ENCODE data around the gene CST1. TPM values are rescaled to one million over a fixed set of nuclear protein-coding genes. Genes with fewer than 3 reads are reported as not detected.

CST1 gene
- total RNA-seq, 1 donor from 2014 or later, result not detected

DNA sequence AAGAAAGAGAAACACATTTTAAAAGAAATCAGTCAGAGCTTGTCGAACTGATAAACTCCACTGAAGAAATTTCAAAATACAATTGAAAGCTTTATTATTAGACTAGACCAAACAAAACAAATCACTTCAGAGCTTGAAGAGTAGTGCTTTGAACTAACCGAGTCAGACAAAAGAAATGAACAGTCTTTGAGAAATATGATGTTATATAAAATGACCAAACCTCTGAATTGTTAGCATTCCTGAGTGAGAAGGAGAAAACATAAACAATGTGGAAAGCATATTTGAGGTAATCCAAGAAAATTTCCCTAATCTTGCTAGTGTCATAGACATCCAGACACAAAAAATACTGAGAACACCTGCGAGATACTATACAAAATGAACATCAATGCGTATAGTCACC lies 48.7 kb downstream of the CST1 start:
- Histone ChIP-seq H3K4me3 (no peak overlapping the region), H3K27ac (no peak overlapping the region), H3K9me3 (no peaks in the 10 kb centered on the region), H3K4me1 (no peaks in the 10 kb centered on the region), H3K27me3 (no peaks in the 10 kb centered on the region), H3K36me3 (no peaks in the 10 kb centered on the region)
- TF ChIP-seq, protein P1, sequence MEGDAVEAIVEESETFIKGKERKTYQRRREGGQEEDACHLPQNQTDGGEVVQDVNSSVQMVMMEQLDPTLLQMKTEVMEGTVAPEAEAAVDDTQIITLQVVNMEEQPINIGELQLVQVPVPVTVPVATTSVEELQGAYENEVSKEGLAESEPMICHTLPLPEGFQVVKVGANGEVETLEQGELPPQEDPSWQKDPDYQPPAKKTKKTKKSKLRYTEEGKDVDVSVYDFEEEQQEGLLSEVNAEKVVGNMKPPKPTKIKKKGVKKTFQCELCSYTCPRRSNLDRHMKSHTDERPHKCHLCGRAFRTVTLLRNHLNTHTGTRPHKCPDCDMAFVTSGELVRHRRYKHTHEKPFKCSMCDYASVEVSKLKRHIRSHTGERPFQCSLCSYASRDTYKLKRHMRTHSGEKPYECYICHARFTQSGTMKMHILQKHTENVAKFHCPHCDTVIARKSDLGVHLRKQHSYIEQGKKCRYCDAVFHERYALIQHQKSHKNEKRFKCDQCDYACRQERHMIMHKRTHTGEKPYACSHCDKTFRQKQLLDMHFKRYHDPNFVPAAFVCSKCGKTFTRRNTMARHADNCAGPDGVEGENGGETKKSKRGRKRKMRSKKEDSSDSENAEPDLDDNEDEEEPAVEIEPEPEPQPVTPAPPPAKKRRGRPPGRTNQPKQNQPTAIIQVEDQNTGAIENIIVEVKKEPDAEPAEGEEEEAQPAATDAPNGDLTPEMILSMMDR (IDR thresholded peaks at IDR 0.05), result no peak
- intact Hi-C loops (cut with DNase I), result no loop called here
- DNase-seq (no peak), ATAC-seq (no peak)

DNA sequence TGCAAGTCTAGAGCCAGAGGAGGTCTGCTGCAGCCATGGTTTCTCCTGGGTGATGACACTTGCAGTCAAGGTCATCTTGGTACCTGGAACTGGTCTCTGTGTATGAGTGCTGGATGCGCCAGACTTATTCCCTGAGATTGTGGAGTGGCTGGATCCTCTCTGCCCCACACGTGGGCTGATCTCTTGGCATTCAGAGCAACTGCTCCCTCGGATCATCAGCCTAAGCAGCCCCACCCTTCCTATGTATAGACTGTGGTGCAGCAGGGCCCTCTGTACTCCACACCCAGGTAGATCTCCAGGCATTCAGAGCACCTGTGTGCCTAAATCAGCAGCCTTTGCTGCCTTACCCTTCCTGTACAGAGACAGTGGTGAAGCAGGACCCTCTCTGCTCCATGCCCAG lies 49.8 kb downstream of the CST1 start:
- Histone ChIP-seq H3K9me3 (no peaks in the 10 kb centered on the region), H3K36me3 (no peaks in the 10 kb centered on the region), H3K4me3 (no peak overlapping the region), H3K4me1 (no peaks in the 10 kb centered on the region), H3K27ac (no peak overlapping the region), H3K27me3 (no peaks in the 10 kb centered on the region)
- no peak for DNase-seq
- intact Hi-C loops (cut with DNase I), result no loop called here
- TF ChIP-seq, protein P1 (IDR thresholded peaks at IDR 0.05), result no peak
- no peak for ATAC-seq

DNA sequence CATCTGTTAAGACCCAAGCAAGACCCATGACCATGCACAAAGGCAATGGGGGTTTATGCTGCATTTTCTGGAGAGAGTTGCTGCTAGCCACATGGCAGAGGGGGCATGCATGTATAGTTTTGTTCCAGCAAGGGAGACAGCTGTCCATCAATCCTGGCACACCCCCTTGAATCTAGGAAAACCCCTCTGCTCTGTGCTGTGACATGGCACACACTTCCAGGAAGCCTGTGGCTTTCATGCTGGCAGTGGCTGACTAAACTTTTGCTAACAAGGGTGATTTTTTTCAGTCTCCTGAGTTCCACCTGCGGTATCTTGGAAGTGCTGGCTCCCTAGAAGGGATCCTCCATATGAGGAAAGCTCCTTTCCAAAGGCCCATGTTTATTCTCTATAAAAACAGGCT lies 52.8 kb downstream of the CST1 start:
- TF ChIP-seq, protein P1 (IDR thresholded peaks at IDR 0.05), result no peak
- intact Hi-C loops (cut with DNase I), result no loop called here
- Histone ChIP-seq H3K4me3 (no peak overlapping the region), H3K4me1 (no peaks in the 10 kb centered on the region), H3K27ac (no peak overlapping the region), H3K9me3 (no peaks in the 10 kb centered on the region), H3K36me3 (no peaks in the 10 kb centered on the region), H3K27me3 (no peaks in the 10 kb centered on the region)
- ATAC-seq, result no peak
- DNase-seq, result no peak

Other genes starting within 250 kb of the CST1 start
- not detected for gene CST9L, start 182.5 kb downstream of the CST1 start, total RNA-seq
- gene CST9, start 145.0 kb downstream of the CST1 start, total RNA-seq, result not detected
- gene CST3, start 113.0 kb downstream of the CST1 start, total RNA-seq, result 666 TPM
- not detected for gene CST4, start 61.9 kb downstream of the CST1 start, total RNA-seq
- gene CST2, start 75.8 kb upstream of the CST1 start, total RNA-seq, result not detected
- 0.55 TPM for gene CST5, start 128.8 kb upstream of the CST1 start, total RNA-seq
- gene GGTLC1, start 237.8 kb upstream of the CST1 start, total RNA-seq, result 105 TPM